NCI-H1417 (cell line): Measurements from ENCODE around the gene FLAD1.

Experiments
- DNase-seq, 3 experiments: peaks; one replicate each; lab custom pipeline; 2025; lab: John Stamatoyannopoulos, UW

The FLAD1 gene

DNA sequence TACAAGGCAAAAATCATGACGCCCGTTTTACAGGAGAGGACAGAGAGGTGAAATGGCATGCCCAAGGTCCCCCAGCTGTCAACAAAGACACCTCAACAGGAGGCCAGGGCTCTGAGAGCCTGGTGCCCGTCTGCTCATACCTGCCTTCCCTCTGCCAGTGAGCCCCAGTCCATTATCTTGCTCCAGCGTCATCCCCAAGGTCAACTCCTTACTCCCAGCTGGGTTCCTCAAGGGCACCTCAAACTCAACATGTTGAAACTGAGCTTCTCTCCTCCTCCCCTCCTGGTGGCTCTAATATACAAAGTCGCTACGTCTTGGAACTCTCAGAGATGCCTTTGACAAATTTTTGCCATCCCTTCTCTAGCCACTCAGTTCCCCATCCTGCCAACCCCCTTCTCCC lies 30.5 kb upstream of the FLAD1 start:
- no peak for DNase-seq

DNA sequence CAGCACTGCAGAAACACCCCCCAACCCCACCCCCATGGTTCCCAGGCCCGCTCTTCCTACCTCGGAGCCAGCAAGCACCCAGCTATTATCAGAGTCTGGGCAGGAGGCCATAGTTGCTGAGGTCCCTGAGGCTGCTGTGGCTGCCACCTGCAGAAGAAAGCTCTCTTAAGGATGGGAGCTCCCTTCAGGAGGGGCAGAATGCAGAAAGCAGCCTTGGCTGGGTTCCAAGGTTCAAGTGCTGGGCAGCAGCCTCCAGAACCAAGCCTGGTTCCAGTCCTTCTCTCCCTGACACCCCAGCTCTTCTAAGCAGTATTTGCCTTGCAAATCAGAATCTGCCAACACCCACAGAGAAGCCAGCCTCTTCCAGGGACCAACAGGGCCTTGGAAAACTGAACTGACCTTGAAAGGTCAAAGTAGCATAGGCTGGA lies 29.5 kb upstream of the FLAD1 start:
- peak in 1 of 3 experiments; percentile 8 for DNase-seq

DNA sequence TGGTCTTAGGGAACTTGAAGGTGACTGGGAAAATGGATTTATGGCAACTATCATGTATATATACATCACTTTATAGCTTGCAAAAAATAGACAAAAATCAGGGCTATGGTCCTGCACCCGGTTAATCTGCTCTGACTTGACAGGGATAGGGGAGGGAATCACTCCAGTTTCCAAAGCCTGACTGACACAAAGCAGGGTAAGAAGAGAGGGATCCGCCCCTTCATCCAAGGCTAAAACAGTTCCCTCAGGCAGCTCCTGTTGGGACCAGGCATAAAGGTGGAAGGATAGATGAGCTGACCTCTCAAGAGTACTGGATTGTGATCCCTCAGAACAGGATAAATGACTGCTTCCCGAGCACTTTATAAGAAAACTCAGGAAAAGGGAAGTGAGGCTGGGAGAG lies 28.6 kb upstream of the FLAD1 start:
- peak in 1 of 3 experiments; percentile 37 for DNase-seq

DNA sequence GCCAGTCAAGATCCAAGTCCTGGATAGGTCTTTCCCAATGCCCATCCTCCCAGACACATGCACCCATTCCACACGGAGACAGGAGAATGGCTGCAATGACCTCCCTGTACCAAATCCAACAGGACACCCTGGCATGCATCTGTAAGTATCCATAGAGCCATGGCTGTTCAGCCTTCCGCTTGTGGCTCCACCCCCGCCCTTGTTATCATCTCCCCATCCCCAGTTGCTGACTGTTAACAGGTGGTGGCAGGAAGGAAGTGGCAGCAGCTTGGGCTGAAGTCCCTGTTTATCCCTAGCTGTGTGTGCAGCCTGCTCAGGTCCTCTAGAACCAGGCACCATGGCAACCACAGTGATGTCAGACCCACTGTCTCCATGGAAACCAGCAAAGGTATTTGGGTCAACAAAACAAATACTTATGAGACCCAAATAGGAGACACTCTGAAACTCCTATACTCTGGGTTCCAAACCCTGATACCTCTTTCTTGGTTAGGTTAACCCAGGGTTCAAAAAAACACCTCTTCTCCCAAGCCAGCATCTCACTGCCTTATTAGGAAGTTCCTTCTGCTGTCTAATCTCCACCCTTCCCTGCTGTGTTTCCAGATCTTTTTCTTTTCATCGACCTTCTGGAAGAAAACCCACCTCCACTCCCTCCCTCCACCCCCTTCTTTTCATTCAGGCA lies 28.0 kb upstream of the FLAD1 start:
- DNase-seq = peak; percentile 37 to 91 (median 75)

DNA sequence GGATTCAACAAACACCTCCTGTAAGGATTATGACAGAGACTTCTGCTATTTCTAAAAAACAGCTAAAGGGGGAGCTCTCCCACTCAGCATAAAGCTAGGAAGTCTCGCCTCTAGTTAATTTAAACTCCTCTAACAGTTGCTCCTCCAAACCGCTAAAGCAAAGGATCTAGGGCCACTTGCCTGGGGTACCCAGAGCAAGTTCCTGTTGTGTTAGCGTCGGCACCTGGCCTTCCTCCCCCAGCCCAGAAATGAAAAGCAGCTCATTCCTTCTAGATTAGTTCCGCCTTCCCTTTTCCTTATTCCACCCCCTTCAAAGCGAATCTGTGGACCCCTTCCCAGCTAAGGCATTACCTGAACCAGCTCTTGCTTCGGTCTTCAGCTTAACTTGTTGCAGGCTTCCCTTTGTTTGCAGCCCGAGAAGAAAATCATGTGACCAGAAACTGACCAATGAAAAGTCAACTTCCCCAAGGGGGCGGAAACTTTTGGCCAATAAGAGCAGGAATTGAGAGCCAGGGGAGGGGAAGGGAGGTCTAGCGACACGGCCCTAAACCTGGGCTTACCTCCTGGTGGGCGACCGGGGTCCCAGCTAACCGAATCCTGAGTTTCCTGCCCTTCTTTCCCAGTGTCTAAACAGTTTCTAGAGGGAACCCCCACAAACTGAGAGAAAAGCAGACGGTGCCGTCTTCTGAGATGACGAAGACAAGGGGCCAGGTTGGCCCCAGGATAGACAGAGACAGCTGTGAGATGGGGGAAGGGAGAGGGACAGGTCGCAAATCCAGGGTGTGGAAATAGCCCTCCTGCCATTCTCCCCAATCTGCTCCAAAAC lies 27.2 kb upstream of the FLAD1 start, which contains the start of gene PBXIP1:
Gene PBXIP1 (minus strand): TSS at position 382 of the 826 bp plus-strand sequence. CDS start 2,378 bp downstream, outside the sequence.
- peak; percentile 90 to 99 (median 97) for DNase-seq

DNA sequence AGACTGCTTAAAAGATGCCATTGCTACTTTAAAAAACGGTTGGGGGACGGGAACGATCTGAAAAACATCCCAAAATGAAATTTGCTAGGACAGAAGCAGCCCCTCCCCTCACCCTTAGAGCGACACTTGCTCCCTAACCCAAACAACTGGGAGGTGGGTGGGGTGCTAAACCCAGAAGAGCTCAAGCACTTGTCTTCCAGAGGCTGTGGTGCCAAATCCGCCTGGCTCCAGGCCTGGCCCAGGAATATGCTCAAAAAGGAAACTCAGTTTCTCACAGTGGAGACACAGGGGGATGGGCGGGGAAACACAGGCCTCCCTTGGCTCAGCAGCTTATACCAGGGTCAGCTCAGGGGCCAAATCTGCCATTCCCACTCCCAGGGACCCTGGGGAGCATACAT lies 26.6 kb upstream of the FLAD1 start:
- peak in 1 of 3 experiments; percentile 44 for DNase-seq

DNA sequence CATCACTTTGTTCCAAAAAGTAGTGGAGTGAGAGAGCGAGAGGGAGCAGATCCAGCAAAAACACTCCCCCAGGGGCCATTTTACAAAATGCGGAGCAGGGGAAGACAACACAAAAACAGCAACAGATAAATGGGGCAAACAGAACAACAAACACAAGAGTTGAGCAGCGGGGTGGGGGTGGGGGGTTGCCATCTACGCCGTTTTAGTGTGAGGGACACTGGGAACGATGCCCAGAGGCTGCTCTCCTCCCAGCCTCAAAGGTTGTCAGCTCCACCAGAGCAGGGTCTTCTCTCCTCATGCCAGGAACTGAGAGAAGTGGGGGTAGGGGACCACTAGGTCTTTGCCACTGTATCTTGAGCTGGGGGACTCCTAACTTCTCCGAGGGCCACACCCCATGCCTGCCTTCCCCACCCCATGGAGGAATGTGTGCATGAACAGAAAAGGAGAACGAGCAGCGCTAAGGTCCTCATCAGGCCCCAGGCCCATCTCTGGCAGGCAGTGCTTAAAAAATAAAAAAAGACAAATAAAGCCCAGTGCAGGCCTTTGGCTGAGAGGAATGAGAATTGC lies 26.0 kb upstream of the FLAD1 start:
- DNase-seq = no peak

DNA sequence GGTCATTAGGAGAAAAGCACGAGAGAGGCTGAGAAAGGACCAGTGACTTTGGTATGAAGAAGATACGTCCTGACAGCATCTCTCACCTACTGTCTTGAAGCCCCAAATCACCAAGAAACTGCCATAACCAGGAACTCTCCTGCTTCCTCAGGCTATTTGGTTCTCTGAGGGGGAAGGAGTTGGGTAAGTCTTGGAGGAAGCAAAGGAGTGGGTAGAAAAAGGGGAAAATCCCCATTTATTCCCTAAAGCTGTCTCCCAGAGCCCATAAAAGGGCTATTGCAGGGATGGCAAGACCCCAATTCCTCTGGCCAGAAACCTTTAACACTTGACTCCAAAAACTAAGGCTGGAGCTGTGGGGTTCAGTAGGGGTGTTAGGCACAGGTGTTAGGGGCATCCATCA lies 25.1 kb upstream of the FLAD1 start:
- DNase-seq = no peak

DNA sequence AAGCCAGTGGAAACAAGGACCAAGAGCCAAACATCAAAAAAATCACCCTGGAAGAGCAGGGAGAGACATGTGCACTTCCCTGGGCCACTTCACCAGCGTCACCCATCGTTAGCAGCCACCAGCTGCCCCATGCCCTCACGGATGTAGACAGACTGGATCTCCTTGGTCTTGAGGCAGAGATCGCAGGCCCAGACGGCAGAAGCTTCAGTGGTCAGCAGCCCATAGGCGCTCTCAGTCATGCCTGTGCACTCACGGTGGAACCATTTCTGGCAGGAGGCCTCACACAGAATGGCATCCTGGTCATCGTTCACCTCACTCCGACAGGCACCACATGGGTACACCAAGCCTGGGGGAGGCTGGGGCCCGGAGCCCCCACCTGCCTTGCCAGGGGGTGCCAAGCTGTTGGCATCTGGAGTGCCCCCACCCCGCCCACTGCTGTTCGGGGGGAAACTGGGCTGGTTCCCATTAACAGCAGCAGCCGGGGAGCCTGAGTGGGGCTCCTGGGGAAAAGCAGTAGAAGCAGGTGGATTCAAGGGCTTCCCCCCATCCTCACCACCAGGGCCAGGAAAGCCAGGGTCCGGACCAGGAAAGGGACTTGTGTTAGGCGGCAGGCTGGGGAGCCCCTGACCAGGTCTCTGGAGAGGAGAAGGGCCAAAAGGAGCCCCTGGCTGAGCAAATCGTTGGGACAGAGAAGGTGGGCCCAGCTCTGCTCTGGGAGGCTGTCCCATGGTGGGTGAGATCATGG lies 24.3 kb upstream of the FLAD1 start:
- no peak for DNase-seq

DNA sequence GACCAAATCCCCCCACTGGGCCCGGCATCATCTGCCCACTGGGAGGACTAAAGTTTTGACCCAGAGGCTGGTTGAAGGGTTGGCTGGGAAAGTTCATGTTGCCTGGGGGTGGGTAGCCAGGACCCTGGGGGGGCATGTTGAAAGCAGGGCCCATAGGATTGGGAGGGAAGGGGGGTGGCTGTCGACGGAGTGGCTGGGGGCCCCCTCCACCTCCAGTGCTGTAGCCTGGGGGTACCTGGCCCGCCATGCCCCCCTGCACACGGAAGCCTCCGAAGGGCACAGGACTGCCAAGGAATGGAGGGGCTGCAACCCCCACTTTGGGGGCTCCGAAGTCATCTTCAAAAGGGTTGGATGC lies 23.7 kb upstream of the FLAD1 start:
- DNase-seq = no peak

DNA sequence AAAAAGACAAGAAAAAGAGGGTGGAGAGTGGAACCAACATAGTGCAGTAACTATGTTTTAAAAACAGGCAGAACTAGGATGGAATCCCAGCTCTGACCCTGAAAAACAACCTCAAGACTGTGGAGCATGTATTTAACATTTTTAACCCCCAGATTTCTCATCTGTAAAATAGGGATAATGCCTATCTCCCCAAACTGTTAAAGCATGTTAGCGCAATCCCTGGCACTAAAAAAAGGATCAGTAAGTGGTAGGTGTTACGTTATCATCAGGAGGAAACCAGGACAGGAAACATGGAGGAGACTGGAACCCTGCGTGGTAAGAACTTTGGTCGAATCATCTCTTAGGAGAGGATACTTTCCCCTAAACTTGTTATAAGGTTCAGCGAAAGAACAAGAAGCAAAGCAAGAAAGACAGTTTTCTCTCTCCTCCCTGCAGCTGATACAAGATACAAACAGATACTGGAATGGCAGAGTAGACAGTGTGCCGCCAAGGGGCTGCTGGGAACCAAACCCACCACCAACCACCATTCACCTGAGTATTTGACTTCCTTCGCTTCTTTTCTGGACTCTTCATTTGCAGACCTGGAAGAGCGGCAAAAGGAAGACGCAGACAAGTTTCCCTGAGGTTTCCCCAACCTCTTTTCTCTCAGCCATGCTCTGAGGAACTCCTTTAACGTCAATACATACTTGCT lies 22.6 kb upstream of the FLAD1 start:
- DNase-seq = no peak

DNA sequence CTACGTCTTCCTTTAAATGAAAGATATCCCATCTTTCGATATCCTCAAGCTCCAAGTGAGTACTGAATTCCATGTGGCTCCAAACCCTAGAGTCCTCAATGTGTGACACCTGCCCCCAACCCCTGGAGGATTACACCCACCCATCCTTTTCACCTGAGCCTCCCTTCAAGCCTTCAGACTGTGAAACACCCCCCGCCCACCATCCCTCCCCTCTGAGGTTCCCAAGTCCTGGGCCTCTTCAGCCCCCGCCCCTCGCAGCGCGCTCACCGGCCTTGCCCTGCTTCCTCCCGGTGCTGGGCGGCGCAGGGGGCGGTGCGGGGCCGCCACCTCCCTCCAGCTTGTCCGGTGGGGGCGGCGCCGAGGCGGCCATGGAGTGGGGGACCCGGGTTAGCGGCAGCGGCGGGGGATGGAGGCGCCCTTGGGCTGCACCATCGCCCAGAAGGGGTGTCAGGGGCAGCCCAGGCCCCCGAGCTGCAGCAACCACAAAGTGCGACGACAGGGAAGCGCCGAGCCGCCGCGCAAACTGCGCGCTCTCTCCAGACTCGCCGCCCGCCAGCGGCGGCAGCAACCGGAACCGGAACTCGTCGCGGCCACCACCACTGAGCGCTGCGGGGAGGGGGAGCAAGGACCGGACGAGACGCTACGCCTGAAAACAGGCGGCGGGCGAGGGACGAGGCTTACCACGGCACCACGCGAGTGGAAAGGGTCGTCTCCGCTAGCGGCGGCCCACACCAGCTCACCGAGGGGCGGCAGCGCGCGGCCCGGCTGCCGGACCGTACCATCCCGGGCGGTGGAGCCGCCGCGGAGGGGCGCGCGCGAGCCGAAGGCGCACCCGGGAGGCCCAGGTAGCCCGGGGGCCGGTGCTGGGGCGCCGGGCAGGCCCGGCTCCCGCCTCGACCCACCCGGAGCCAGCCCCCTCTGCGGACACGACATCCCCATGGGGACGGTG lies 21.7 kb upstream of the FLAD1 start, which contains the start of gene PYGO2:
Gene PYGO2 (minus strand): TSS at position 576 of the 949 bp plus-strand sequence. CDS start 206 bp downstream, at position 370.
- peak; percentile 86 to 91 (median 90) for DNase-seq

DNA sequence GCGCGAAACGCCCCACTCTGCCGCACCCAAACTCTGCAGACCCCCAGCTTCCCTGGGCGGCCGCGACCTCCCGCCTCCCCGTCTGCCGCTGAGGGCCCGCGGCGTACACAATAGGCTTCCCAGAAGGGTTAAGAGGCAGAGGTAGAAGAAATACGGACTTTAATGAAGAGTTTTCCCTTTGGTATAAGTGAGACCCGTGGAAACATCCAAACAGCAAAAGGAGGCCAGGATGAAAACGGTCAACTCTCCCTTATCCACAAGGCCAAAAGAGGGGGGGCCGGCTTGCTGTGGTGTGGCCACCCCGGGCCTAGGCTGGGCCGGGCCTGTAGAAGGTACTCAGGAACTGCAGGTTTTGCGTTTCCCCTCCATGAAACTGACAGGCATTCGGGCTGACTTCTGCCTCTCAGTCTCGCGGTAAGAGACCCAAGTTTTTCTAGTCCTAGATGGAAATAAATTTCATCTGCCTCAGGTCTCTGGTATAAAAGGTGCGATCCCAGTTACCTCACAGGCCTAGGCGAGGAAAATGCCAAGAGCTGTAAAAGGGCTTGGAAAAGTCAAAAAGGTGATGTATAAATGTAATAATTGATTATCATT lies 20.9 kb upstream of the FLAD1 start:
- DNase-seq = peak in 2 of 3 experiments; percentile 74 to 76

DNA sequence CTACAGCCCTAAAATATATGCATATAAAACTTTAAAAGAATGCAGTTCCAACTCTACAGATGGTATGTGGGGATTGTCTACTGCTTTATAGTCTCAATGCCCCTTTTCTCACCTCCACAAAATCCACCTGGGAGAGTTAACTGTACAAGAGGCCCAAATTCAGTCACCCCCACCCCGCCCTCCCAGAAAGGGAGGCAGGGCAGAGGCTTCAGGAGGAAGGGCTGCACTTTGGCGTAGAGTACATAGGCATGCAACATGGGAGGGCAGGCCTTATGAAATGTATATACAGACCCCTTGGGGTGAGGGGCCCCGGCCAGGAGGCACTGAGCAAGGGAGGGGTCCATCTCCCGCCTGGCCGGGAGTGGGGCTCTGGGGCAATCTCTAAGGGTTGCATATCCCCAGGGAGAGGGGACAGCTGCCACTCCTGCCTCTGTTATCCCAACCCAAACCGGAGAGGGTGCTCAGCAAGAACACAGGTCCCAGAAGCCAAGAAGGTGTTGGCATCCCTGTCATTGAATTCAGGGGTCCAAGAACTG lies 20.3 kb upstream of the FLAD1 start:
- DNase-seq = no peak

DNA sequence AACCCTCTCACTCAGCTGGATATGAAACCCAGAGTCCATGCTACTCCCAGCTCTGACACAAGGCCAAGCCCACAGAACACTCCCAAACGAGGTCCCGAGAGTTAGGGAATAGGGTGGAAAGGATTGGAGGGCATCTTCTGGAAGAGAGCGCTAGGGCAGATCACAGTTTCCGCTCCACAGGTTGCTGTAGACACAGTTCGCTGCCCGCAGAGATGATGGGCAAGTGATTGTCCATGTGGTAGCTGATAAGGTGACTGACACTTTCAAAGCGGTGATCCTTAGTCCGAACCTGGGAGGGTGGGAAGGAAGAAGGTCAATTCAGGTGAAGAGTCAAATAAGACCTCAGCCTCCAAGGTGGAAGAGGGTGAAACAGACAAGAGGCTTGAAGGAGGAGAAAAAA lies 19.5 kb upstream of the FLAD1 start:
- no peak for DNase-seq

DNA sequence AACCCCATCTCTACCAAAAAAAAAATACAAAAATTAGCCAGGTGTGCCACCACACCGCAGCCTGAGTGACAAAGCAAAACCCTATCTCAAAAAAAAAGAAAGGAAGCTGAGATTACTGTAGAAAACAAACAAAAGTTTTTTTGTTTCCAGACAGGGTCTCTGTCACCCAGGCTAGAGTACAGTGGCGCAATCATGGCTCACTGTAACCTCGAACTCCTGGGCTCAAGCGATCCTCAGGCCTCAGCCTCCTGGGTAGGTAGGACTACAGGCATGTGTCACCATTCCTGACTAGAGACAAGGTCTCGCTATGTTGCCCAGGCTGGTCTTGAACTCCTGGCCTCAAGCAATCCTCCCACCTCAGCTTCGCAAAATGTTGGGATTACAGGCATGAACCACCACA lies 18.8 kb upstream of the FLAD1 start:
- DNase-seq = no peak

DNA sequence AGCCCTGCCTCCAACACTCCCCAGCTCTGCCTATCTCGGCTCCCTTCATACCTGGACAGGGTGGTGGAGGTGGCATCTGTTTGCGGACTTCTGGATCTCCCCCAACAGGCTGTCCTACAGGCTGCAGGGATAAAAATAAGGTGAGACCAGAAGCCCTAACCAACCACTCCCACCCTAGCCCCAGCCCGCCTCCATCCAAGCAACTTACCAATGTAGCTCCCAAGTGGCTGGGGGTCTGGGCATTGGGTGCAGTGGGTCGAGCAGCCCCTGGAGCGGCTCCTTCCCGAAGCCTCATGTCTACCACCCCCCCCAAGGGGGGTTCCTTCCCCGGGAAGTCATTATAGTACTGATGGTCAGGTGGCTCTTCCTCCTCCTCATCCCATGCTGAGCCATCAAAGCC lies 17.0 kb upstream of the FLAD1 start:
- DNase-seq = no peak

DNA sequence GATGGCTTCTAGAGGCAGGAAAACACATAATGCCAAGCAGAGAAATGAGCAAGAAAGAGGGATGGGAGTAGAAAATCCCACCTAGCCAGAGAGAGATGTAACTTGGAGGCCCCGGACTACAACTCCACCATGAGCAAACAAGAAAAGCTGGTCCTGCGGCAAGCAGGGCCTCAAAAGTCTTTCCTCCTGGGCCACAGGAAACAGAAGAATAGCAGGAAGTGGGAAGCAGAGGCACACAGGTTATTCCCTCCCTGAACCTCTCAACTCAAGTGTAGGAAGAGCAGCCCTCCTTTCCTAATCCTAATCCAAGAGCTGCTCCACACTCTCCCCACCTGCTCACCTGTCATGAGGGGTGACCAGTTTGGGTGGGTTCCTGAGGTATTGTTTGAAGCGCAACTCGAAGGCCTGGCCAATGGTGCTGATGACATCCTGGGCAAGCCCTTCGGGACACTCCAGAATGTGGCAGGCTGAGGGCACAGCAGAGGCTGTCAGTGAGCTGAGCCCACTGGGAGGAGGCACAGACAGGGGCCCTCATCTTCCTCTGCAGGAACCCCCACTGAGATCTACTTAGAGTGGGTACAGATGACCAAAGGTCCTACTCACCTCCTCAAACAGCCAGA lies 15.7 kb upstream of the FLAD1 start:
- no peak for DNase-seq

DNA sequence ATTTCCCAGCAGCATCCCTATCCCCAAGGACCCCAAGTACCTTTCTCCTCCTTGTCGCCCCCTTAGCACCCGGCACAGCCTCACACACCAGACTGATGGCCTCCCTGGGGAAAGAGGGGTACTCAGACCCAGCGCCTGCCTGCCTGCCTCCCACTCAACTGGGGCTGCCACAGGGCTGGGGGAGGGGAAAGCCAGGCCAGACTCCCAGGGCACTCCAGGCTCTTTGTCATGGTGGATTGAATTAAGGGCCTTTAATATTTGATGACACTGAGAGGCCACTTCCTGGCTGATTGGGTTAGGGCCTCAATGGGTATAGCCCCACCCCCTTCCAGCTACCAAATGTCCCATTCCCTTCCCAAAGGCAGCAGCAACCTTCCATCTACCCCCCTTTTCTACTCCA lies 14.4 kb upstream of the FLAD1 start:
- no peak for DNase-seq
